ENCODE data around the gene PLA2G1B. TPM values are rescaled to one million over a fixed set of nuclear protein-coding genes. Genes with fewer than 3 reads are reported as not detected.

The PLA2G1B gene
- total and polyA plus RNA-seq, 7 donors, result 7.8 TPM; not detected in 6

DNA sequence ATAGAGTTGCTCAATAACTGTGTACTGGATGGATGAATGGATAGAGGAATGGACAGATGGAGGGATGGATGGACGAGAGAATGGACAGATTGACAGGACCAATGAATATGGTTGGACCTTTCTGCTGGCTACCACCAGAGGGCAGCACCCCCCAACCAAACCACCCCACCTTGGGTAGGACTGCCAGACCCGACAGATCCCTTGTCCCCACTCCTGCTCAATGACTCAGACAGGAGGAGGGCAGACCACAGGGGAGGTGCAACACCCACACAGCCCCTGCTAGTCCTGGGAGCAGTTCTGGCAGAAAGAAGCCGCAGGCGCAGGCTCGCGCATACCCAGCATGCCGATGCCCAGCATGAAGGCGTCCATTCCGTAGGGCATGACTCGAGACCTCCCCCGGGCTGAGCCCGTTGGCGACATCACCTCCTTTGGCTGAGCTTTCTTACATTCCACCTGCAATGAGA is 29.0 kb upstream of the PLA2G1B start:
- no peak overlapping the region for H3K4me3 ChIP-seq
- DNase-seq, result peak; percentile 83
- TF ChIP-seq EP300 (IDR thresholded peaks at IDR 0.05) (no peak), POLR2A (IDR thresholded peaks at IDR 0.05) (no peak)
- TF ChIP-seq, protein P1, sequence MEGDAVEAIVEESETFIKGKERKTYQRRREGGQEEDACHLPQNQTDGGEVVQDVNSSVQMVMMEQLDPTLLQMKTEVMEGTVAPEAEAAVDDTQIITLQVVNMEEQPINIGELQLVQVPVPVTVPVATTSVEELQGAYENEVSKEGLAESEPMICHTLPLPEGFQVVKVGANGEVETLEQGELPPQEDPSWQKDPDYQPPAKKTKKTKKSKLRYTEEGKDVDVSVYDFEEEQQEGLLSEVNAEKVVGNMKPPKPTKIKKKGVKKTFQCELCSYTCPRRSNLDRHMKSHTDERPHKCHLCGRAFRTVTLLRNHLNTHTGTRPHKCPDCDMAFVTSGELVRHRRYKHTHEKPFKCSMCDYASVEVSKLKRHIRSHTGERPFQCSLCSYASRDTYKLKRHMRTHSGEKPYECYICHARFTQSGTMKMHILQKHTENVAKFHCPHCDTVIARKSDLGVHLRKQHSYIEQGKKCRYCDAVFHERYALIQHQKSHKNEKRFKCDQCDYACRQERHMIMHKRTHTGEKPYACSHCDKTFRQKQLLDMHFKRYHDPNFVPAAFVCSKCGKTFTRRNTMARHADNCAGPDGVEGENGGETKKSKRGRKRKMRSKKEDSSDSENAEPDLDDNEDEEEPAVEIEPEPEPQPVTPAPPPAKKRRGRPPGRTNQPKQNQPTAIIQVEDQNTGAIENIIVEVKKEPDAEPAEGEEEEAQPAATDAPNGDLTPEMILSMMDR (IDR thresholded peaks at IDR 0.05), result peak; percentile 82 to 88 (median 84)
- intact Hi-C loops (cut with DNase I), result loop anchor here (1.0 kb wide), 1 partner anchor 74 kb away; no protein-coding TSS in a partner anchor
- H3K27me3 ChIP-seq, result peaks cover 0 to 5% (median 0%) of the 10 kb centered on the region in 3 donors
- peaks cover 0 to 9% (median 8%) of the 10 kb centered on the region in 4 donors for H3K4me1 ChIP-seq
- no peaks in the 10 kb centered on the region for H3K36me3 ChIP-seq
- no peak overlapping the region for H3K27ac ChIP-seq
- 70 to 73% methylated on average over 13 of the region's 13 CpGs for WGBS, 2 donors
- H3K9me3 ChIP-seq, result no peaks in the 10 kb centered on the region

DNA sequence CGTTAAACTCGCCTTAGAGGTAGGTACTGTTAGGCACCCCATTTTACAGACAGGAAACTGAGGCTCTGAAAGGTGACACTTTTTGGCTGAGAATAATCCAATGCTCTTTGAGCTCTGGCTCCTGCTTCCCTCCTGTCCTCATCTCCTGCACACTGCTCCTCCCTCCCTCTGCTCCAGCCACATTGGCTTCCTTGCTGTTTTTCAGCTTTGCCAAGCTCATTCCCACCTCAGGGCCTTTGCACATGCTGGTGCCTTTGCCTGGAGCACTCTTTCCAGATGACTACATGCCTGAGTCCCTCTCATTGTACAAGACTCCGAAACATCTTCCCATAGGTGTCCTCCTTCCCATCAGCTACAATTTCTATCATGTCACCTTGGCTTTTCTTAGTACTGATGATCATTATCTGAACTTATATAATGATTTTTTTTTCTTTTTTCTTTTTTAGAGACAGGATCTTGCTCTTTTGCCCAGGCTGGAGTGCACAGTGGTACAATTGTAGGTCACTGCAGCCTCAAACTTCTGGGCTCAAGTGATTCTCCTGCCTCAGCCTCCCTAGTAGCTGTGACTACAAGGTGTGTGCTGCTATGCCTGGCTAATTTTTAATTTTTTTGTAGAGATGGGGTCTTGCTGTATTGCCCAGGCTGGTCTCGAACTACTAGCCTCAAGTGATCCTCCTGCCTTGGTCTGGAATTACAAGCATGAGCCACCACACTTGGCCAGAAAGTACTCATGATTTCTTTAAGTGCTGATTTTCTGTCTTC is 26.2 kb upstream of the PLA2G1B start:
- Histone ChIP-seq H3K4me3 (no peak overlapping the region), H3K4me1 (peaks cover 0 to 5% (median 3%) of the 10 kb centered on the region in 4 donors), H3K36me3 (no peaks in the 10 kb centered on the region), H3K27ac (no peak overlapping the region), H3K9me3 (no peaks in the 10 kb centered on the region), H3K27me3 (no peaks in the 10 kb centered on the region)
- 92 to 95% methylated on average over 4 of the region's 4 CpGs for WGBS, 2 donors
- DNase-seq, result no peak
- TF ChIP-seq POLR2AphosphoS5 (IDR thresholded peaks at IDR 0.05), result no peak
- no peak for TF ChIP-seq POLR2A (IDR thresholded peaks at IDR 0.05)
- no peak for TF ChIP-seq EP300 (IDR thresholded peaks at IDR 0.05)
- TF ChIP-seq, protein P1 (IDR thresholded peaks at IDR 0.05), result no peak
- intact Hi-C loops (cut with DNase I), result no loop called here

DNA sequence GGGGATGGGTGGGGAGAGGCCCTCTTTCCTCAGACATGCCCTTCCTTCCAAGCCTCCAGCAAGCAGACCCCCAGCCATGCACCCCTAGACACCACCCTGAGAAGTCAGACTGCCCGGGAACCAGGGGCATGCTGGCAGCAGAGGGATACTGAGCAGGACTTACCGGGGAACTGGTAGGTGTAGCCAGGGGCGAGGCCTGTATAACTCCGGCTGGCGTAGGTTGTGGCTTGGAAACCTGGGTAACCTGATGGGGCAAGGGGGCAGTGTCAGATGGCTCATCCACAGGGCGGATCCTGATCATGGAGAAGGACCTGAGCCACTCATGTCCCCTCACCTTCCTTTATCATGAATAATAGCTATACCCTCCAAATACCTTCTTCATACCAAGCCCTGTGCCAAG is 25.6 kb upstream of the PLA2G1B start:
- Histone ChIP-seq H3K9me3 (no peaks in the 10 kb centered on the region), H3K4me1 (peaks cover 0 to 5% (median 3%) of the 10 kb centered on the region in 4 donors), H3K27me3 (no peaks in the 10 kb centered on the region), H3K27ac (no peak overlapping the region), H3K36me3 (no peaks in the 10 kb centered on the region), H3K4me3 (no peak overlapping the region)
- TF ChIP-seq POLR2AphosphoS5 (IDR thresholded peaks at IDR 0.05), result no peak
- TF ChIP-seq POLR2A (IDR thresholded peaks at IDR 0.05), result no peak
- TF ChIP-seq, protein P1 (IDR thresholded peaks at IDR 0.05), result no peak
- no peak for TF ChIP-seq EP300 (IDR thresholded peaks at IDR 0.05)
- 94 to 96% methylated on average over 6 of the region's 6 CpGs for WGBS, 2 donors
- DNase-seq, result no peak
- intact Hi-C loops (cut with DNase I), result no loop called here

DNA sequence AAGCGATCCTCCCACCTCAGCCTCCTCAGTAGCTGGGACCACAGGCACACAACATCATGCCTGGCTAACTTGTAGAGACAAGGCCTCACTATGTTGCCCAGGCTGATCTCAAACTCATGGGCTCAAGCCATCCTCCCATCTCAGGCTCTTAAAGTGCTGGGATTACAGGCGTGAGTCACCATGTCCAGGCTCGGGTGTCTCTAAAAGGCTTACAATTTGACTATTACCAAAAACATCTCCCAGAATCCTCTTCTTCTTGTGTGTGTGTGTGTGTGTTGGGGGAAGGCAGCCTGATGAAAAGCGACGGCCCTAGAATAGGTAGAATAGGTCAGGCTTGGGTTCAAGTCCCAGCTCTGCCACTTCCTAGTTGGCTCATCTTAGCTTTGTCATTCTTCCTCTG is 24.5 kb upstream of the PLA2G1B start:
- H3K9me3 ChIP-seq, result no peaks in the 10 kb centered on the region
- TF ChIP-seq, protein P1 (IDR thresholded peaks at IDR 0.05), result no peak
- TF ChIP-seq EP300 (IDR thresholded peaks at IDR 0.05), result no peak
- TF ChIP-seq POLR2AphosphoS5 (IDR thresholded peaks at IDR 0.05), result no peak
- TF ChIP-seq POLR2A (IDR thresholded peaks at IDR 0.05), result no peak
- intact Hi-C loops (cut with DNase I), result no loop called here
- no peak overlapping the region for H3K27ac ChIP-seq
- peaks cover 0 to 5% (median 3%) of the 10 kb centered on the region in 4 donors for H3K4me1 ChIP-seq
- H3K36me3 ChIP-seq, result no peaks in the 10 kb centered on the region
- H3K27me3 ChIP-seq, result no peaks in the 10 kb centered on the region
- DNase-seq, result no peak
- WGBS, 2 donors, result 71 to 87% methylated on average over 5 of the region's 5 CpGs
- H3K4me3 ChIP-seq, result no peak overlapping the region

All from sigmoid colon (tissue), 7 donors.